Activated CD8-positive, alpha-beta T cell treated with anti-CD3 and anti-CD28 coated beads for 36 hours (primary cell): ENCODE results near the gene CD248. TPM values are rescaled to one million over a fixed set of nuclear protein-coding genes. Genes with fewer than 3 reads are reported as not detected.

Source experiments
- ATAC-seq: fragments of 200-7000 bp; cut with Tn5 transposase; one replicate; pipeline ENCODE4 v1.10.0; 2021; ENCODE audit warnings: mild to moderate bottlenecking, moderate library complexity
- CTCF ChIA-PET: fragments of 350-600 bp; sonication (Branson Sonifier 250); formaldehyde crosslinking; loops from one replicate; lab custom pipeline; 2021; ENCODE audit warnings: antibody characterized with exemption; lab: Charles Lee
- POLR2A ChIA-PET: fragments of 350-600 bp; sonication (Branson Sonifier 250); formaldehyde crosslinking; loops from one replicate; lab custom pipeline; 2021; ENCODE audit warnings: antibody characterized with exemption; lab: Charles Lee
- DNase-seq: peaks from one replicate; pipeline ENCODE4 v3.0.0-alpha.2; 2020
- H3K27ac Mint-ChIP-seq: one replicate; pipeline ENCODE4 v1.8.0; 2021; ENCODE audit warnings: mild to moderate bottlenecking, mixed read lengths
- H3K27me3 Mint-ChIP-seq: one replicate; pipeline ENCODE4 v1.8.0; 2021; ENCODE audit warnings: mixed read lengths
- H3K36me3 Mint-ChIP-seq: one replicate; pipeline ENCODE4 v1.8.0; 2021; ENCODE audit warnings: low read depth, mixed read lengths
- H3K4me1 Mint-ChIP-seq: one replicate; pipeline ENCODE4 v1.8.0; 2021; ENCODE audit warnings: low read depth, mixed read lengths
- H3K4me3 Mint-ChIP-seq: one replicate; pipeline ENCODE4 v1.8.0; 2021; ENCODE audit warnings: mild to moderate bottlenecking, moderate library complexity, mixed read lengths
- H3K9me3 Mint-ChIP-seq: one replicate; pipeline ENCODE4 v1.8.0; 2021; ENCODE audit warnings: mixed read lengths
- intact Hi-C: fragments of 100-400 bp; cut with micrococcal nuclease; formaldehyde crosslinking; loops from one replicate; pipeline ENCODE4 v1.10.0; 2022
- total RNA-seq, 2 experiments: library from RNA; stranded (reverse); gene quantifications; one replicate each; pipeline ENCODE4 v1.2.3, GENCODE V29; 2021
- TF ChIP-seq, protein P1 (sequence below): fragments of 200-600 bp; IDR thresholded peaks from one replicate; pipeline ENCODE4 v1.8.0; 2022; ENCODE audit warnings: antibody characterized with exemption, mild to moderate bottlenecking

Gene CD248
- total RNA-seq, 2 experiments from 2014 or later, result 16.3 to 16.8 TPM

- TF ChIP-seq, protein P1, sequence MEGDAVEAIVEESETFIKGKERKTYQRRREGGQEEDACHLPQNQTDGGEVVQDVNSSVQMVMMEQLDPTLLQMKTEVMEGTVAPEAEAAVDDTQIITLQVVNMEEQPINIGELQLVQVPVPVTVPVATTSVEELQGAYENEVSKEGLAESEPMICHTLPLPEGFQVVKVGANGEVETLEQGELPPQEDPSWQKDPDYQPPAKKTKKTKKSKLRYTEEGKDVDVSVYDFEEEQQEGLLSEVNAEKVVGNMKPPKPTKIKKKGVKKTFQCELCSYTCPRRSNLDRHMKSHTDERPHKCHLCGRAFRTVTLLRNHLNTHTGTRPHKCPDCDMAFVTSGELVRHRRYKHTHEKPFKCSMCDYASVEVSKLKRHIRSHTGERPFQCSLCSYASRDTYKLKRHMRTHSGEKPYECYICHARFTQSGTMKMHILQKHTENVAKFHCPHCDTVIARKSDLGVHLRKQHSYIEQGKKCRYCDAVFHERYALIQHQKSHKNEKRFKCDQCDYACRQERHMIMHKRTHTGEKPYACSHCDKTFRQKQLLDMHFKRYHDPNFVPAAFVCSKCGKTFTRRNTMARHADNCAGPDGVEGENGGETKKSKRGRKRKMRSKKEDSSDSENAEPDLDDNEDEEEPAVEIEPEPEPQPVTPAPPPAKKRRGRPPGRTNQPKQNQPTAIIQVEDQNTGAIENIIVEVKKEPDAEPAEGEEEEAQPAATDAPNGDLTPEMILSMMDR, result no peak
- H3K4me3 Mint-ChIP-seq, result no peak overlapping the region
- H3K4me1 Mint-ChIP-seq, result peaks cover 23% of the 10 kb centered on the region
- ChIA-PET POLR2A (no interaction called here), CTCF (interaction anchor here (1.2 kb wide), 1 partner anchor 10 kb away, joined by 3 read pairs; no protein-coding TSS in a partner anchor)
- ATAC-seq (no peak), DNase-seq (no peak)
- H3K27me3 Mint-ChIP-seq, result peaks cover 1% of the 10 kb centered on the region
- no peaks in the 10 kb centered on the region for H3K9me3 Mint-ChIP-seq
- H3K36me3 Mint-ChIP-seq, result peaks cover 41% of the 10 kb centered on the region
- H3K27ac Mint-ChIP-seq, result no peak overlapping the region
- intact Hi-C loops, result no loop called here
Observed at GRCh38 chr11:66275396-66275795, 41.4 kb downstream of the CD248 start.

DNA sequence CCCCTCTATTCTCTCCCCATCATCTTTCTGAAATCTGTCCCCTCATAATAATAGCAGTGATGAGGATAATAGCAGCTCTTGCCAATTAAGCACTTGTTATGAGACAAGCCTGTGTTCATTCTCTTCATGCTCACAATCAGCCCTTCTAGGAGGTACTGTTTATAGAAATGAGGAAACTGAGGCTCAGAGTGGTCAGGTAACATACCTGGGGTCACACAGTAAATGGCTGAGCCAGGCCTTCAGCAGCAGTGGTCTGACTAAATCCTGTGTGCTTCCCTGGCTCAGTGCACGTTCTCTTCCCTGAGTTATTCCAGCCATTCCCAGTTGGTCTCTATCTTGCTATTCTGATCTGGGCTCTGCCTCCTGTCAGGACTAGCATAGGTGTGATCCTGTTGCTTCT lies 42.6 kb downstream of the CD248 start:
- ChIA-PET POLR2A (interaction anchor here (1.1 to 1.4 kb wide), 2 partner anchors 11 to 92 kb away, joined by 3 read pairs; no protein-coding TSS in a partner anchor), CTCF (interaction anchor here (7.6 kb wide), 1 partner anchor 7 kb away, joined by 37 read pairs; no protein-coding TSS in a partner anchor)
- TF ChIP-seq, protein P1, result no peak
- H3K27ac Mint-ChIP-seq, result no peak overlapping the region
- DNase-seq, result no peak
- H3K27me3 Mint-ChIP-seq, result no peaks in the 10 kb centered on the region
- intact Hi-C loops, result no loop called here
- ATAC-seq, result no peak
- no peak overlapping the region for H3K4me3 Mint-ChIP-seq
- peaks cover 28% of the 10 kb centered on the region for H3K4me1 Mint-ChIP-seq
- no peaks in the 10 kb centered on the region for H3K9me3 Mint-ChIP-seq
- H3K36me3 Mint-ChIP-seq, result peaks cover 45% of the 10 kb centered on the region

DNA sequence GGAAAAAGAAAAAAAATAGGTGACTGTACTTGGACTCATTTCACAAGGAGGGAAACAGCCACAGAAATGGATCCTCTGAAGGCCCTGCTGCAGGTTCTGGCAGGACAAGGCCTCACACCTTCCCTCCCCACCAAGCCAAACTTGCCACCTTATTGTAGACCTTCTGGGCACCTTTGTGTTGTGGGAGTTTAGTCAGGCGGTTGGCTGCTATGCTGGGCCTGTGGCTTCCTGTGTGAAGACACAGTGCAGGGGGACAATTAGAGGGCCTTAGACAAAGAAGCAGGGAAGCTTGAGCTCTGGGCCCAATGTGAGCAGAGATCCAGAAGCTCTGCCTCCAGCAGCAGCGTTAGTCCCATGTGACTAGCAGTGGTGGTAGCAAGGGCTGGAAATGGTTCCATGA lies 44.2 kb downstream of the CD248 start:
- DNase-seq, result no peak
- peak overlapping the region; percentile 66 for H3K27ac Mint-ChIP-seq

GRCh38 chr11:66271816-66272215 lies 45.0 kb downstream of the CD248 start:
- no peak for DNase-seq
- TF ChIP-seq, protein P1, result no peak
- H3K27me3 Mint-ChIP-seq, result no peaks in the 10 kb centered on the region
- intact Hi-C loops, result no loop called here
- no peak for ATAC-seq
- POLR2A ChIA-PET, result interaction anchor here (3.0 to 6.4 kb wide), 2 partner anchors 9 to 12 kb away, joined by 8 to 76 read pairs; partner anchors contain the start of gene CNIH2
- peaks cover 51% of the 10 kb centered on the region for H3K36me3 Mint-ChIP-seq
- H3K4me1 Mint-ChIP-seq, result peaks cover 29% of the 10 kb centered on the region
- H3K9me3 Mint-ChIP-seq, result no peaks in the 10 kb centered on the region
- H3K27ac Mint-ChIP-seq, result peak overlapping the region; percentile 27
- CTCF ChIA-PET, result interaction anchor here (0.8 to 7.6 kb wide), 6 partner anchors 10 to 92 kb away, joined by 3 to 37 read pairs (median 4); partner anchors contain the start of gene YIF1A
- H3K4me3 Mint-ChIP-seq, result no peak overlapping the region

More for the DNA sequence above, 44.2 kb downstream of the CD248 start:
- Mint-ChIP-seq H3K9me3 (no peaks in the 10 kb centered on the region), H3K4me3 (no peak overlapping the region), H3K27me3 (no peaks in the 10 kb centered on the region), H3K4me1 (peaks cover 24% of the 10 kb centered on the region), H3K36me3 (peaks cover 47% of the 10 kb centered on the region)
- POLR2A ChIA-PET, result interaction anchor here (1.4 to 6.4 kb wide), 3 partner anchors 8 to 94 kb away, joined by 3 to 76 read pairs (median 8); partner anchors contain the start of gene CNIH2
- ATAC-seq, result no peak
- CTCF ChIA-PET, result interaction anchor here (1.3 to 7.6 kb wide), 4 partner anchors 9 to 228 kb away, joined by 3 to 37 read pairs (median 5); partner anchors contain the start of gene YIF1A
- intact Hi-C loops, result no loop called here
- TF ChIP-seq, protein P1, result no peak
